ENCODE data around the gene POLD1.
"Not testable (repeated sequence)": the region's sequence is repeated elsewhere in the genome, so short reads cannot be mapped to it uniquely, and the experiment has no call there.

POLD1 gene

DNA sequence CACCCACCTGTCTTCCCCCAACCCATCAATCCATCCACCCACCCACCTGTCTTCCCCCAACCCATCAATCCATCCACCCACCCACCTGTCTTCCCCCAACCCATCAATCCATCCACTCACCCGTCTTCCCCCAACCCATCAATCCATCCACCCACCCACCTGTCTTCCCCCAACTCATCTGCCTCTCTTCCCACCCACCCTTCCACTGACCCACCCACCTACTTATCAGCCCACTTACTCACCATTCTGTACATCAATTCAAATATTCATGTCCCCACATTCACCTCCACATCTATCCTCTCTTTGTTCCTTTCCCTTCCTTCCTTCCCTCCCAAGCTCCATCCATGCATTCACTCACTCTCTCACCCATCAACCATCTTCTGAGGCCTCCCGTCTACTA lies 55.0 kb downstream of the POLD1 start:
- DNase-seq, result not testable (repeated sequence)

DNA sequence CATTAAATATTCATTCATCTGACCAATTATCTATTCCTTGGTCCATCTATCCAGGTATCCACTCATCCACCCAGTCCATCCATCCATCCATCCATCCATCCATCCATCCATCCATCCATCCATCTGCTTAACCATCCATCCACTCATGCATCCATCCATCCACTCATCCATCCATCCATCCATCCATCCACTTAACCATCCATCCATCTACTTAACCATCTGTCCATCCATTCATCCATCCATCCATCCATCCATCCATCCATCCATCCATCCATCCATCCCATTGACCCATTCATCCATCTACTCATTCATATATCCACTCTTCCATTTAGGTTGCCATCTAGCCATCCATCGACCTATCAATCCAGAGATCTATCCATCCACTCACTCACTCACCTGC lies 59.9 kb downstream of the POLD1 start:
- no peak for DNase-seq

DNA sequence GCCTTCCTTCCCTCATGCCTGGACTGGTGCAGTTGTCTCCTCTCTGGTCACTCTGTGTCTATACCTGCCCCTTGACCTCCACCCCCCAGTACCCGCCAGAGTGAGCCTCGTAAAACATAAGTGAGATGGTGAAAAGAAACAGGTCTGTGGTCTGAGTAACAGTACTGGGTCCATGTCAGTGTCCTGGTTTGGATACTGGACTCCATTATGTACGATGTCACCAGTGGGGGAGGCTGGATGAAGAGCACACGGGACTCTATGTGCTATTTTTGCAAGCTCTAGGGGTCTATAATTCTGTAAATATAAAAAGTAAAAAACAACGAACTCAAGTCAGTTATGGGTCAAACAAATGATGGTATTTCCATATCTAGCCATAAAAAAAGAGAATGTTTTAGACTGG lies 62.9 kb downstream of the POLD1 start:
- DNase-seq, result no peak

DNA sequence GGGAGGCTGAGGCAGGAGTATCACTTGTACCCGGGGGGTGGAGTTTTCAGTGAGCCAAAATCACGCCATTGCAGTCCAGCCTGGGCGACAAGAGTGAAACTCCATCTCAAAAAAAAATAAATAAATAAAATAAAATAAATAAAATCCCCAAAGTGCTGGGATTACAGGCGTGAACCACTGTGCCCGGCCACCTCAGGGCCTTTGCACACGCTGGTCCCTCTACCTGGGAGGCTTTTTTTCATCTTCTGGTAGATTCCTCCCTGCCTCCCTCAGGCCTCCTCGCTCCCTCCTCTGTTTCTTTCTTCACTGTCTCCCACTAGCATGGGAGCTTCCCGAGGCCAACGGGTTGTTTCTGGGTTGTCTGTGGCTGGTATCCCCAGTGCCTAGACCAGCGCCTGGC lies 63.6 kb downstream of the POLD1 start:
- DNase-seq, result no peak

DNA sequence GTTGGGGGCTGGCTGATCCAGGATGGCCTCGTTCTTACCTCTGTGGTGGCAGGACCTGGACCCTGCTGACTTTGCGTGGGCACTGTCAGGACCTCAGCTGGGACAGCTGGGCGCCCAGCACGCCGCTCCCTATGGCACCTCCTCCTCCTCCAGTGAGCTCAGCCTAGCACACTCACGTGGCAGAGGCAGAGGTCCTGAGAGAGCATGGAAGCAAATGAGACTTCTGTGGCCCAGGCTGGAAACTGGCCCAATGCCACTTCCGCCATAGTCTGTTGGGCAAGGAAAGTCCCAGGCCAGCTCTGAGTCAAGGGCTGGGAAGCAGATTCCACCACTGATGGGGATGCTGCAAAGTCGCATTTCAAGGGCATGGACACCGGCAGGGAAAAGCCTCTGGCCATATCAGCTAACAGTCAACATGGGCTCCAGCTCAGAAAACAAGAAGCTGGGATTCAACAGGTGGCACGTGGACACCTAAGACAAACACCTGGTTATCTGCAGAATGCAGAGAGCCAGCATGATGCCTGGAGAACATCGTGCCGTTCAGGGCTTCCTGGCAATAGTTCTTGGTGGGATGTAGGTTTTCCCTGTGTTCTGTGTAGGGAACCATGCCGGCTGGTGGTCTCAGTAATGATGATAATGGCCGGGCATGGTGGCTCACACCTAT lies 65.2 kb downstream of the POLD1 start:
- DNase-seq, result no peak

DNA sequence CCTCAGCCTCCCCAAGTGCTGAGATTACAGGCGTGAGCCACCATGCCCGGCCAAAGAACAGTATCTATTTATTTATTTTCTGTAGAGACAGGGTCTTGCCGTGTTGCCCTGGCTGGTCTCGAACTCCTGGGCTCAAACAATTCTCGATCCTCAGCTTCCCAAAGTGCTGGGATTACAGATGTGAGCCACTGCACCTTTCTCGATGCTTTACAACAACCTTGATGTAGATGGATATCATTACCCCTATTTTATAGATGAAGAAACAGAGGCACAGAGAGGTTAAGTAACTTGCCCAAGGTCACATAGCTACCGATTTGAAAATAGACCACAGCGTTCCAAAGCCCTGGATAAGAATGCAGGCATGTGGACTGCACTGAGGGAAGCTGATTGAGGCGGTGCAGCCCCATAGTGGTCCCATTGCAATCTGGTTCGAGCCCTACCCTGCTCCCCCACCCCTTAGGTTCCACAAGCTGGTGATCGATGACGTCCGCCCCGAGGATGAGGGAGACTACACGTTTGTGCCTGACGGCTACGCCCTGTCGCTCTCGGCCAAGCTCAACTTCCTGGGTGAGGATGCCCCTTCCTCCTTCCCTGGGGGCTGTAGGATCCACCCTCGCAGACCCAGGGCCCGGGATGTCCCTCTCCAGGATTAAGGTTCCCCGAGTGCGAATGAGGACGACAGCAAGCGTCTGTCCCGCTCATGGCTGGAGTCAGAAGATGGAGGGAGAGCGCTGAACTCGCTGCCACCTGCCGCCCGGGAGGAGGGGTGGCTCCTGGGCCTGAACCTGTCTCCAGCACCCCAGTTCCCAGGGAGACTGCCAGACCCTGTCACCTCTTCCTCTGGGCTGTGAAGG lies 66.4 kb downstream of the POLD1 start:
- no peak for DNase-seq

DNA sequence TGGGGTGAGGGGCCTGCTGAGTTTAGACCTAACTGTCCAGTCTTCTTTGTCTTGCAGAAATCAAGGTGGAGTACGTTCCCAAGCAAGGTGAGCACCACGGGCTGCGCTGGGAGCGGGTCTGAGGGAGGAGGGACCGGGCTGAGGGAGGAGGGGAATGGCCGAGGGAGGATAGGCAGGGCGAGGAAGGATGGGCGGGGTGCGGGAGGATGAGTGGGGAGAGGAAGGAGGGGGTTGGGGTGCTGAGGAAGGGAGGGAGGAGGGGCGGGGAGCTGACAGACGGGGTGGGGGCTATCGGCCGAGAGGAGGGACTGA lies 67.0 kb downstream of the POLD1 start:
- no peak for DNase-seq

DNA sequence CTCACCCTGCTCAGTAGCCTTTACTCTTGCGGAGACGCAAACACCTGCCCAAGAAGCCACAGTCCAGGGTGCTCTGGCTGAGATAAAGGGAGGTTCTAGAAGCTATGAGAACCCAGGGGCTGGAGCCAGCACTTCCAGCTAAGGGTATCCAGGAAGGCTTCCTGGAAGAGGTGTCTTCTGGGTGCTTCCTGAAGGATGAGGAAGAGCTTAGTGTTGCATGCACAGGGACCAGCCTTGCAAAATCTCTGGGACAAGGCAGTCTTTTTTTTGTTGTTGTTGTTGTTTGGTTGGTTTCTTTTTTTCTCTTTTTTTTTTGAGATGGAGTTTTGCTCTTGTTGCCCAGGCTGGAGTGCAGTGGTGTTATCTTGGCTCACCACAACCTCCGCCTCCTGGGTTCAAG lies 69.1 kb downstream of the POLD1 start:
- no peak for DNase-seq

DNA sequence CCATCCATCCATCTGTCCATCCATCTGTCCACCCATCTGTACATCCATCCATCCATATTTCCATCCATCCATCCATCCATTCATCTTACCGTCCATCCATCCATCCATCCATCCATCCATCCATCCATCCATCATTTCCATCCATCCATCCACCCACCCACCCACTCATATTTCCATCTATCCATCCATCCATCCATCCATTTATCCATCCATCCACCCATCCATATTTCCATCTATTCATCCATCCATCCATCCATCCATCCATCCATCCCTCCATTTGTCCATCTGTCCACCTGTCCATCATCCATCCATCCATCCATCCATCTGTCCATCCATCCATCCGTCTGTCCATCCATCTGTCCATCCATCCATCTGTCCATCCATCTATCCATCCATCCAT lies 71.8 kb downstream of the POLD1 start:
- DNase-seq, result no peak

DNA sequence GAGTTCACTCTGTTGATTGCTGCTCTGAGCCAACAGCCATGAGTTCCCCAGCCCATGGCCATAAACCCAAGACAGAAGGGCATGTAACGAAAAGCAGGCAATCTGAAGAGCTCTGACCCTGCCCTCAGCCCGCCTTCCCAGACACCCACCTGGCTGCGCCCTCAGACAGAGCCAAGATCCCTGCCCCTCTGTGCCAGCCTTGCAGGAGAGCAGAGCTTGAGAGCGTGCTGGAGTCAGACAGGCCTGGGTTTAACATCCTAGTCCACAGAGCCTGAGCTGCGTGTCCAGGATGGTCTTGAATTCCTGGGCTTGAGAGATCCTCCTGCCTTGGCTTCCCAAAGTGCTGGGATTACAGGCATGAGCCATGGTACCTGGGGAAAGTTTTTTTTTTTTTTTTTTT lies 73.2 kb downstream of the POLD1 start:
- DNase-seq, result no peak

DNA sequence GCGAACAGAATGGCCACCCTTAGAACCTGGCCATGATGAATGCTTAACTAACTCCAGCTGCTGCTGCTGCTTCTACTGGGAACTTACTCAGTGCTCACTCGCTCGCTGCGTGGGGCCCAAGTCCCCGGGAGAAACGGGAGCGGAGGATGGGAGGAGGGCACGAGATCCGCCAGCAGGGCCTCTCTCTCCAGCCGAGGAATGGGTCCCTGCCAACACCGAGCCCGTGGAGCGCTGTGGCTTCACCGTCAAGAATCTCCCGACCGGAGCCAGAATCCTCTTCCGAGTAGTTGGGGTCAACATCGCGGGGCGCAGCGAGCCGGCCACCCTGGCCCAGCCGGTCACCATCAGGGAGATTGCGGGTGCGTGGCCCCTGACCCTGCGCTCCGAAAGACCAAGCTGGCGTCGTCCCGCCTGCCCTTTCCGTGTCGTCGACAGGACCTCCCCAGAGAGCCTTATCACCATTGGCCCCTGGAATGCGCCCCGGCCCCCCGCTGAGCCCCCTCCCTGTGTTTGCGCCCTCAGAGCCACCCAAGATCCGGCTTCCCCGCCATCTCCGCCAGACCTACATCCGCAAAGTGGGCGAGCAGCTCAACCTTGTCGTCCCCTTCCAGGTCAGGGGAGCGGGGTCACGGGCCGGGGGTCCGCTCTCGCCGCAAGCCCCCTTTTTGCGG lies 74.4 kb downstream of the POLD1 start:
- DNase-seq, result no peak

DNA sequence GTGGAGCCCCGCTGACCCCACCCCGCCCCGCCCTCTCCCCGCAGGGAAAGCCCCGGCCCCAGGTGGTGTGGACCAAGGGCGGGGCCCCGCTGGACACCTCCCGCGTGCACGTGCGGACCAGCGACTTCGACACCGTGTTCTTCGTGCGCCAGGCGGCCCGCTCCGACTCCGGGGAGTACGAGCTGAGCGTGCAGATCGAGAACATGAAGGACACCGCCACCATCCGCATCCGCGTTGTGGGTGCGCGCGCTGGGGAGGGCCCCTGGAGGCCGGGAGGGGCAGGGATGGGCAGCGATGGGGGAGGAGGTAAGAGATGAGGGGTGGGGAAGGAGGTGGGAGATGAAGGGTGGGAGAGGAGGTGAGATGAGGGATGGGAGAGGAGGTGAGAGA lies 74.9 kb downstream of the POLD1 start:
- DNase-seq, result no peak

DNA sequence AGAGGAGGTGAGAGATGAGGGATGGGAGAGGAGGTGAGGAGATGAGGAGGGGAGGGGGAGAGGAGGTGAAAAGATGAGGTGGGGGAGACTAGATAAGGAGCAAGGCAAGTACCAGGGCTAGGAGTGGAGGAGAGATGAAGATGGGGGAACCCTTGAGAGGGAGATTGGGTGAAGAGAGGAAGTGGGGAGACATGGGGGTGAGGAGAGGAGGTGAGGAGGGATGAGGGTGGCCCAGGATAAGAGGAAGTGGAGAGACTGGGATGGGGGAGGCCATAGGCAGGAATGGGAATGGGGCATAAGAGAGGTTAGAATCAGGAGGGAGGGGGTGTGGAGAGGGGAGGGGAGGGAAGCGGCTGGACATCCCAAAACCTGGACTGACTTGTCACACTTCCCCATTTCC lies 75.5 kb downstream of the POLD1 start:
- no peak for DNase-seq

DNA sequence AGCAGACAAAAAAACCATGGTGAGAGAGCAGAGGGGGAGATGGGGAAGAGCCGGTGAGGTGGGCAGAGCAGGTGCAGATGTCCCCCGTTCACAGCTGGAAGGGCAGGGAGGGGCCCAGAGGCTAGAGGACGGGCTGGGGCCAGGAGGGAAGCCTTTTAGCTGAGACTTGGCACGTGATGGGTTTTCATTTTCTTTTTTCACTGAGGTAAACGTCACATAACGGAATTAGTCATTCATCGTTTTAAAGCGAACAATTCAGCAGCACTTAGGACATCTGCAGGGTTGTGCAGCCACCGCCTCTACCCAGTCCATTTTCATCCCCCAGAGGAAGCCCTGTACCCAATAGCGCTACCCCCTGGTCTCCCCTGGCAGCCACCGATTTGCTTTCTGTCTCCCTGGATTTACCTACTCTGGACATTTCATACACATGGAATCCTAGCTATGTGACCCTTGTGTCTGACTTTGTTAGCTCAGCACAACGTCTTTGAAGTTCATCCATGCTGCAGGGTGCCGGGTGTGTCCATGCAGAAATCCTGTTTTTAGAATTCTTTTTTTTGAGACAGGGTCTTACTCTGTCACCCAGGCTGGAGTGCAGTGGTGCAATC lies 76.1 kb downstream of the POLD1 start:
- no peak for DNase-seq

DNA sequence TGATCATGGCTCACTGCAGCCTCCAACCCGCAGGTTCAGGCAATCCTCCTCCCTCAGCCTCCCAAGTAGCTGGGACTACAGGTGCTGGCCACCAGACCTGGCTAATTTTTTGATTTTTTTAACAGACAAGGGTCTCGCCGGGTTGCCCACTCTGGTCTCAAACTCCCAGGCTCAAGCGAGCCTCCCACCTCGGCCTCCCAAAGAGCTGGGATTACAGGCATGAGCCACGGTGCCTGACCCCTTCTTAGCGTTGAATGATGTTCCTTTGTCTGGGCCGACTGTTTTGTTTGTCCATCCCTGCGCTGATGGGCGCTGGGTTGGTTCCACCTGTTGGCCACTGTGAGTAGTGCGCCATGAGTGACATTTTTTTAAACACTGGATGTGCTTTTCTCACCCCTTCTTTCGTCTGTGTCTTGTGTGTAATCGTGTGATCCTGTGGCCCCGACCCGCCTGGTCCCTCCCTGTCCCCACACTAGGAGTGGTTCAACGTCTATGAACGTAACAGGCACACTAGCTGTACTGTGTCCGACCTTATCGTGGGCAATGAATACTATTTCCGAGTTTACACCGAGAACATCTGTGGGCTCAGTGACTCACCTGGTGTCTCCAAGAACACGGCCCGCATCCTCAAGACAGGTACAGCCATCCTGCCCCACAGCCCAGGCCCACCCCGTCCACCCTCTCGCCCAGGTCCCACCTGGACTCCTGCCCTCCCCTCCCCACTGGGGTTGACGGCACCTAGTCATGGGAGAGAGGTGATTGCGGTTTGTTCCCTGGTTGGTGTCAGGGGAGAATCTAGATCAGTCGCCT lies 77.1 kb downstream of the POLD1 start:
- peak; percentile 34 for DNase-seq

DNA sequence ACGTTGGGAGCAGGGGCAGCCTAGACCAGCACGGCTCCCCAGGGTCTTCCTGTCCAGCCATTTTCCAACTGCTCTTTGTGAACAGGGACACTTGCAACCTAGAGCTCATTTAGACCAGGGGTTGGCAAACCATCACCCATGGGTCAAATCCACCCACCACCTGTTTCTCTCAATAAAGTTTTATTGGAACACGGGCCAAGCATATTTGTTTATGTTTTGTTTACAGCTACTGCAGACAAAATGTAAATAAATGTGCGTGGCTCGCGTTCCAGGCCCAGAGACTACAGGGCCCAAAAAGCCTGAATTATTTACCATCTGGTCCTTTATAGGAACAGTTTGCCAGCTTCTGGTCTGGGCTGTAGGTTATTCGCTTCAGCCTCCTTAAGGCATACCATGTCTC lies 78.8 kb downstream of the POLD1 start:
- no peak for DNase-seq

DNA sequence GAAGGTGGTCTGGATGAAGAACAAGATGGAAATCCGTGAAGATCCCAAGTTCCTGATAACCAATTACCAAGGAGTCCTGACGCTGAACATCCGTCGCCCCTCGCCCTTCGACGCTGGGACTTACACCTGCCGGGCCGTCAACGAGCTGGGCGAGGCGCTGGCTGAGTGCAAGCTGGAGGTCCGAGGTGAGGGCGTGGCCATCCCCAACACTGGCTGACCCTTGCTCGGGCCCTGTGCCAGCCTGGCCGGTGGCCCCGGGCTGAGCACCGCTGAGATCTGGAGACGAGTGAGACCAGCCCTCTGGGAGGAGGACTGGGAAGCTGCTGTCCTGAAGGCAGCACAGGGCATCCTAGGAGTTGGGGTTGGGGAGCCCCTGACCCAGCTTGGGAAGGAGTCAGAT lies 80.2 kb downstream of the POLD1 start:
- no peak for DNase-seq

DNA sequence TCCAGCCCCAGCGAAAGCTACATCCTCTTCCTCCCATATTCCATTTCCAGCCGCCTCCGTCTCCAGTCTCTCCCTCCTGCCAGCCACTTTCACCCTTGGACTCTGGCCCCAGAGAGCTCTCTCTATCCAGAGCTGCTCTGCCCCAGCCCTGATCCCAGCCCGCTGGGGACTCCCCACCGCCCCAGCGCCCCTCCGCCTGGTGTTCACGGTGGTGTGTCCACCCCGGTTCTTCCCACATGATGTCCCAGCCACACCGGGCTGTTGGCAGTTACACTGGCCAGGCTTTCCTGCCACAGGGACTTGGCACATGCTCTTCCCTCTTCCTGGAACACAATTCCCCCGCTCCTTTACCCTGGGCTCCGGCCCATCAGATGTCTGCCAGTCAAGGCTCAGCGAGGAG lies 80.9 kb downstream of the POLD1 start:
- no peak for DNase-seq

DNA sequence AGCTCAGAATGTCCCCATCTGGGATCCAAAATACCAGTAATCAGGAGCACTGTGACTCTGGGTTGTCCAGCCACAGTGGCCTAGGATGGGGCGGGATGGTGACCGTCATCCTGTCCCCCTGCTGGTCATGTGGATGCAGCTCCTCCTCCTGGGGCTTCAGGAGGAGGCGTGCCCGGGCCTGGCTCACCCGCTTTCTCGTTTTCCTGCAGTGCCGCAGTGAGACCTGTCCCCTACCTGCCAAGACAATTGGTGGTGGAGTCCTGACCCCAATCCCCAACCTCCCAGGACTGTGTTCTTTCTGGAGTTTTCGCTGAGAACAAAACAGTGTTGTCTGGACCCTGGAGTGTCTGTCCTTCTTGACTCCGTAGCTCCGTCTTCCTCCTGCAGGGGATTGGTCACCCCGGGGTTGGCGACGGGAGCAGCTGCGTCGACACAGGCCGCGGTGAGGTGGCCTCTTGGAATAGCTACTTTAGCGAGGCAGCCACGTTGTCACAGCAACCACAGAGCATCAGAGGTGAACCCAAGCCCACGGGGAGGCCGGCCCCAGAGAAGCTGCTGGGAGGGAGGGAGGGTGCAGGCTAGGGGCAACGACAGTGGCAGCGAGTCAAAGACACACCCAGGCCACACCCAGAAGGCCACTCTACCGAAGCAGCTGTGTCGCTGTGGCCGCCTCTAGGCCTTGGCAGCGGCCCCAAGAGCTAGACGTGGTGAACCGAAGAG lies 82.0 kb downstream of the POLD1 start:
- no peak for DNase-seq

DNA sequence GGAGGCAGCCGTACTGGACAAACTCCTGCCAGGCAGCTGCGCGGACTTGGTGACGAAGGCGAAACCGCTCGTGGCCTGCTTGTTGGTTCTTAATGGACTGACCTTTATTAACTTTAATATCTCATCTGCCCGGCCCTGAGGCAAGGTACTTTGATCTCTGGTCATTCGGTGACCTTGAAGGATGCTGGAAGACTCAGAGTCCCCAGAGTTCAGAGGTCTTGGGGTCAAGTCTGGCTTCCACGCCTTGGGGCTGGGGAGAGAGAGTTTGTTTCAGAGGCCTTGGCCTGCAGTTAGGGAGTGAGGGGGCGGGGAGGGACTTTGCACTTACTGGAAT lies 82.5 kb downstream of the POLD1 start:
- DNase-seq, result no peak

DNA sequence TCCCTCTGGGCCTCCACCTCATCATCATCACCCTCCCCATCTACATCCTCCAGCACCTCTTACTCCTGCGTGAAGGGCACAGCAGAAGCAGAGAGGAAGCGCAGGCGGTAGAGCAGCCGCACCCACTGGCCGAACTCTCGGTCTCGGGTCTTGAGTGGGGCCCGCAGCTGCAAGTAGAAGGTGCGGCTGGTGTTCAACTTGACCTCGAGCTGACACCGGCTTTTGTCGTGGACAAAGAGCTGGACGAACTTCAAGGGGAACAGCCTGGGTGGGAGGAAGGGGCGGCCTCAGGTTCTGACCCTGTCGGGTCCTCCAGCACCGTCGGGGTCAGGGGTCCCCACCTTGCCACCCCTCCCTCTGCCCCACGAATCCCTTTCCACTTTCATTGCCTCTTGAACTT lies 83.4 kb downstream of the POLD1 start:
- DNase-seq, result no peak
